H1 (cell line): ENCODE data around the gene FAM184B. TPM values are rescaled to one million over a fixed set of nuclear protein-coding genes. Genes with fewer than 3 reads are reported as not detected.
A peak's percentile ranks its signal among the peaks of the same experiment; 100 is the strongest.

Experiments
- CTCF ChIA-PET: fragments of 300-600 bp; sonication (Branson Sonifier 250); formaldehyde crosslinking; loops from one replicate; lab custom pipeline; 2021; ENCODE audit not compliant: partially characterized antibody; lab: Charles Lee
- POLR2A ChIA-PET: fragments of 300-600 bp; sonication (Branson Sonifier 250); formaldehyde crosslinking; loops from one replicate; lab custom pipeline; 2021; ENCODE audit warnings: inconsistent platforms; ENCODE audit not compliant: partially characterized antibody; lab: Charles Lee
- DNase-seq, 2 experiments: peaks; one replicate each; pipeline versions ENCODE4 v3.0.0 to v3.0.0-alpha.2; 2010 to 2022; ENCODE audit warnings: low spot score in 2 of 2, low read depth in 1 of 2, mixed read lengths in 1 of 2
- FAIRE-seq: peaks from 2 replicates; lab custom pipeline; 2011; peaks lifted over from hg19 to GRCh38; lab: Jason Lieb, UNC
- H2AFZ ChIP-seq: 2 replicates; pipeline ENCODE4 v1.8.1; 2012; ENCODE audit warnings: low read length, inconsistent platforms
- H2AK5ac ChIP-seq: 2 replicates; pipeline ENCODE4 v1.6.1; 2013; ENCODE audit warnings: low read depth, low read length
- H2BK120ac ChIP-seq: replicated peaks from 2 replicates; pipeline ENCODE3; 2013; ENCODE audit warnings: low read depth, low read length, inconsistent platforms
- H2BK12ac ChIP-seq: 2 replicates; pipeline ENCODE4 v1.6.1; 2013; ENCODE audit warnings: low read depth, low read length
- H2BK15ac ChIP-seq: 2 replicates; pipeline ENCODE4 v1.6.1; 2013; ENCODE audit warnings: low read length
- H2BK20ac ChIP-seq: 2 replicates; pipeline ENCODE4 v1.6.1; 2013; ENCODE audit warnings: low read length
- H2BK5ac ChIP-seq: 2 replicates; pipeline ENCODE4 v1.6.1; 2013; ENCODE audit warnings: low read depth, low read length
- H3K14ac ChIP-seq: 2 replicates; pipeline ENCODE4 v1.6.1; 2013; ENCODE audit warnings: inconsistent platforms; ENCODE audit not compliant: insufficient read length
- H3K18ac ChIP-seq: 2 replicates; pipeline ENCODE4 v1.6.1; 2013; ENCODE audit warnings: low read length; ENCODE audit errors: extremely low read depth
- H3K23ac ChIP-seq: 2 replicates; pipeline ENCODE4 v1.6.1; 2013; ENCODE audit warnings: inconsistent platforms; ENCODE audit not compliant: insufficient read length
- H3K23me2 ChIP-seq: 2 replicates; pipeline ENCODE4 v1.6.1; 2013; ENCODE audit warnings: low read depth, low read length
- H3K27ac ChIP-seq: 2 replicates; pipeline ENCODE4 v1.6.1; 2011; ENCODE audit warnings: low read depth, low read length, inconsistent platforms
- H3K27me3 ChIP-seq, 4 experiments: replicated peaks in 1 of 4; 1 replicate in 1 of 4; 2 replicates in 3 of 4; pipeline versions ENCODE4 v1.6.1 to v1.8.1; 2011 to 2013; ENCODE audit warnings: low read length in 3 of 4, mild to moderate bottlenecking in 3 of 4, inconsistent platforms in 2 of 4, mixed read lengths in 2 of 4, moderate library complexity in 1 of 4; ENCODE audit not compliant: control insufficient read depth in 3 of 4, insufficient read depth in 3 of 4; ENCODE audit errors: extremely low read depth in 1 of 4
- H3K36me3 ChIP-seq, 4 experiments: 2 replicates each; pipeline versions ENCODE4 v1.6.1 to v1.8.1; 2011 to 2013; ENCODE audit warnings: mild to moderate bottlenecking in 4 of 4, low read length in 3 of 4, moderate library complexity in 2 of 4, control low read depth in 1 of 4, inconsistent platforms in 1 of 4; ENCODE audit not compliant: insufficient read depth in 4 of 4, control insufficient read depth in 2 of 4
- H3K4ac ChIP-seq: replicated peaks from 2 replicates; pipeline ENCODE3; 2013; ENCODE audit warnings: low read length, low read depth, mixed read lengths, inconsistent platforms; ENCODE audit not compliant: insufficient read length
- H3K4me1 ChIP-seq, 4 experiments: replicated peaks in 1 of 4; 1 replicate in 1 of 4; 2 replicates in 3 of 4; pipeline versions ENCODE4 v1.6.1 to v1.8.1; 2011 to 2013; ENCODE audit warnings: low read length in 3 of 4, inconsistent platforms in 2 of 4, mixed read lengths in 1 of 4; ENCODE audit not compliant: insufficient read depth in 4 of 4, control insufficient read depth in 3 of 4
- H3K4me2 ChIP-seq, 2 experiments: 2 replicates each; pipeline versions ENCODE4 v1.6.1 to v1.8.1; 2011 to 2013; ENCODE audit warnings: low read depth in 2 of 2, low read length in 2 of 2, control low read depth in 1 of 2, inconsistent platforms in 1 of 2, mild to moderate bottlenecking in 1 of 2; ENCODE audit not compliant: insufficient read depth in 1 of 2
- H3K4me3 ChIP-seq, 4 experiments: fragments of 200-600, 300-600 bp in 1 of 4; sonication (generic), shearing (Covaris generic), sonication (Bioruptor Twin) in 1 of 4; 2 replicates each; pipeline versions ENCODE4 v1.5.1 to v1.8.1; 2011 to 2016; ENCODE audit warnings: low read length in 4 of 4, low read depth in 3 of 4, control low read depth in 2 of 4, inconsistent platforms in 2 of 4, mild to moderate bottlenecking in 2 of 4, mixed read lengths in 1 of 4, moderate library complexity in 1 of 4; ENCODE audit not compliant: insufficient read depth in 2 of 4; ENCODE audit errors: extremely low read depth in 1 of 4
- H3K56ac ChIP-seq: replicated peaks from 2 replicates; pipeline ENCODE3; 2013; ENCODE audit warnings: low read depth, mild to moderate bottlenecking, mixed read lengths, low read length, inconsistent platforms; ENCODE audit not compliant: insufficient read length
- H3K79me1 ChIP-seq: 2 replicates; pipeline ENCODE4 v1.6.1; 2013; ENCODE audit warnings: low read depth, low read length, control low read depth
- H3K79me2 ChIP-seq, 2 experiments: 2 replicates each; pipeline versions ENCODE4 v1.6.1 to v1.8.1; 2012 to 2013; ENCODE audit warnings: low read length in 2 of 2, mild to moderate bottlenecking in 2 of 2, inconsistent platforms in 1 of 2; ENCODE audit not compliant: insufficient read depth in 2 of 2, control insufficient read depth in 1 of 2
- H3K9ac ChIP-seq, 4 experiments: replicated peaks in 1 of 4; 1 replicate in 1 of 4; 2 replicates in 3 of 4; pipeline versions ENCODE4 v1.6.1 to v1.8.1; 2011 to 2013; ENCODE audit warnings: low read depth in 3 of 4, low read length in 3 of 4, control low read depth in 2 of 4, mild to moderate bottlenecking in 2 of 4, moderate library complexity in 2 of 4, inconsistent platforms in 1 of 4; ENCODE audit errors: extremely low read depth in 1 of 4
- H3K9me3 ChIP-seq, 2 experiments: 2 replicates each; pipeline versions ENCODE4 v1.6.1 to v1.8.1; 2012 to 2013; ENCODE audit warnings: mild to moderate bottlenecking in 2 of 2, moderate library complexity in 2 of 2, control low read depth in 1 of 2, inconsistent platforms in 1 of 2, low read depth in 1 of 2, low read length in 1 of 2, mixed read lengths in 1 of 2; ENCODE audit not compliant: insufficient read depth in 2 of 2
- H4K20me1 ChIP-seq, 2 experiments: replicated peaks in 1 of 2; 2 replicates each; pipeline versions ENCODE3 to v1.8.1; 2011 to 2013; ENCODE audit warnings: inconsistent platforms in 2 of 2, low read length in 2 of 2, mild to moderate bottlenecking in 1 of 2; ENCODE audit not compliant: insufficient read depth in 2 of 2, control insufficient read depth in 1 of 2
- H4K5ac ChIP-seq: 2 replicates; pipeline ENCODE4 v1.6.1; 2013; ENCODE audit warnings: low read length, low read depth, mixed read lengths, inconsistent platforms; ENCODE audit not compliant: insufficient read length
- H4K8ac ChIP-seq: 2 replicates; pipeline ENCODE4 v1.8.0; 2013; ENCODE audit warnings: mild to moderate bottlenecking, moderate library complexity, low read length, inconsistent platforms; ENCODE audit not compliant: insufficient read depth; ENCODE audit errors: extremely low read depth
- H4K91ac ChIP-seq: replicated peaks from 2 replicates; pipeline ENCODE3; 2013; ENCODE audit warnings: low read length, mixed read lengths, inconsistent platforms; ENCODE audit not compliant: insufficient read length
- BRCA1 ChIP-seq: IDR thresholded peaks from 2 replicates; pipeline ENCODE4 v1.6.1; 2012; ENCODE audit warnings: low read depth, low read length, improper control_type of control experiment
- CBX5 ChIP-seq: fragments of 300-800, 300-1000 bp; sonication (generic); IDR thresholded peaks from 2 replicates; pipeline ENCODE4 v1.7.1; 2016; ENCODE audit warnings: antibody characterized with exemption, low read length, low read depth
- CEBPB ChIP-seq: IDR thresholded peaks from 2 replicates; pipeline ENCODE4 v1.6.1; 2012; ENCODE audit warnings: low read depth, low read length
- CHD1 ChIP-seq: IDR thresholded peaks from 2 replicates; pipeline ENCODE4 v1.6.1; 2012; ENCODE audit warnings: low read depth, low read length, improper control_type of control experiment
- CREB1 ChIP-seq: IDR thresholded peaks from 2 replicates; pipeline ENCODE4 v1.6.1; 2012; ENCODE audit warnings: inconsistent platforms
- KDM1A ChIP-seq: fragments of 200-600, 300-600 bp; sonication (generic); IDR thresholded peaks from 2 replicates; pipeline ENCODE4 v1.7.1; 2016; ENCODE audit warnings: mild to moderate bottlenecking, low read length, borderline replicate concordance
- RAD21 ChIP-seq, 2 experiments: IDR thresholded peaks in 1 of 2; conservative IDR thresholded peaks in 1 of 2; 2 replicates each; pipeline ENCODE4 v1.6.1; 2011; ENCODE audit warnings: low read depth in 2 of 2, low read length in 2 of 2, improper control_type of control experiment in 1 of 2, inconsistent platforms in 1 of 2, mild to moderate bottlenecking in 1 of 2, moderate library complexity in 1 of 2
- RFX5 ChIP-seq: IDR thresholded peaks from 2 replicates; pipeline ENCODE4 v1.6.1; 2011; ENCODE audit warnings: low read depth, low read length, improper control_type of control experiment, borderline replicate concordance
- RXRA ChIP-seq: IDR thresholded peaks from 2 replicates; pipeline ENCODE4 v1.6.1; 2011; ENCODE audit warnings: low read depth, mild to moderate bottlenecking, low read length, moderate library complexity; ENCODE audit not compliant: insufficient read depth
- WGBS, 2 experiments: shearing (Covaris generic) in 1 of 2; methylation state at CpG; one replicate each; pipeline versions ENCODE4 v1.1.6 to v1.1.7; 2013 to 2015; ENCODE audit warnings: low lambda C conversion rate in 2 of 2, mixed read lengths in 2 of 2, inconsistent platforms in 1 of 2, low coverage in 1 of 2, missing lambda C conversion rate in 1 of 2; ENCODE audit not compliant: insufficient replicate concordance in 2 of 2, insufficient coverage in 1 of 2, insufficient read length in 1 of 2; ENCODE audit errors: extremely low coverage in 1 of 2, missing lambda C conversion rate in 1 of 2; 5-methylcytosine and 5-hydroxymethylcytosine counted together
- polyA plus RNA-seq, 7 experiments: library from polyadenylated mRNA; depleted of rRNA in 3 of 7; stranded (reverse) in 5 of 7; unstranded in 2 of 7; fragments of >200 nt in 5 of 7; fragments of 200-250 nt in 2 of 7; gene quantifications; 1 replicate in 5 of 7; 2 replicates in 1 of 7; 4 replicates in 1 of 7; pipeline versions ENCODE4 v1.2.1 to v1.2.3, GENCODE V29; 2011 to 2013; ENCODE audit warnings: missing spikeins in 2 of 7, mixed read lengths in 2 of 7
- total RNA-seq: library from RNA; stranded (reverse); fragmentation: NEBNext Ultra II Directional; extraction: Animal tissue kit (Norgen Biotek cat#: 25700); gene quantifications from 2 replicates; pipeline ENCODE4 v1.2.1, GENCODE V29; 2021
- TF ChIP-seq, protein P1 (sequence below): IDR thresholded peaks from 2 replicates; pipeline ENCODE4 v1.6.1; 2012; ENCODE audit warnings: inconsistent platforms

FAM184B gene
- total and polyA plus RNA-seq, 2 of the 8 experiments (the other 6 are each of a cell fraction or from before 2014, with no cell fraction given) = 0.05 to 0.39 TPM

DNA sequence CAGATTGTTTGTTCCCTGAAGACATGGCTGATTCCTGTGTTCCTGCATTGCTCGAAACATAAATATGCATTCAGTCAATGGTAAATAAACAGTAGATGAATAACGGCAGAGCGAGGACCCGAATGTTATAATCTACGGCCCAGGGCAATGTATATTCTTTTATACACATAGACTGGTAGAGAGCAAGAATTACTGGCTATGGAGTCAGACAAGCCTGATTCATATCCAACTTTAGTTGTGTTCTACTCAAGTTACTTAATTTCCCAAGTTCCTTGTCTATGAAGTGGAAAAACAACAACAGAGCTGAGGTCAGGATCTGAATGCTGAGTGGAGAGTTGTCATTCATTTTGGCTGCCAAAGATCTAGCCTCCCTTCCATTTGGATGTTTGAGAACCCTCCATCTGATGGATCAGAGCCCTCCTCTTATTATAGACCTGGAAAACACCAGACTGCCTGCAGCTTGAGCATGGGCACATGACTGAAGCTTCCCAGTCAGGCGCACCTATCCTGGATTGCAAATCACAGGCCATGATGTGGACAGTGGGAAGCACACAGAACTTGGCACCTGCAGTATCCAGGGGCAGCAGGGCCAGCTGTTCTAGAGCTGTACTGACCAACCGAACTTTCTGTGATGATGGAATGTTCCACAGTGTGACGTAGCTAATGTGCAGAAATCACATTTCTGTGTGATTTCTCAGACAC, 80.1 kb downstream of the FAM184B start:
- WGBS, 2 experiments = 90% methylated on average over 8 of the region's 8 CpGs; no CpG with 5 or more reads in 1 of the 2 experiments
- H2AFZ ChIP-seq = no peak overlapping the region
- CTCF ChIA-PET = no interaction called here

More for the DNA sequence above, 80.1 kb downstream of the FAM184B start:
- FAIRE-seq (no peak), DNase-seq (peak in 1 of 2 experiments; percentile 14)
- Histone ChIP-seq H3K79me2 (no peaks in the 10 kb centered on the region), H3K23me2 (no peaks in the 10 kb centered on the region), H4K20me1 (no peaks in the 10 kb centered on the region), H3K4me3 (no peak overlapping the region), H4K8ac (peak overlapping the region; percentile 51; the same call in 1 of the 2 replicates), H4K91ac (no peak overlapping the region), H2BK15ac (no peak overlapping the region), H3K9ac (no peak overlapping the region), H2BK5ac (no peak overlapping the region), H2BK12ac (no peak overlapping the region), H2AK5ac (no peak overlapping the region), H3K36me3 (no peaks in the 10 kb centered on the region; a peak in 1 of 8 replicates), H2BK120ac (no peak overlapping the region), H3K23ac (peak overlapping the region; percentile 32), H2BK20ac (no peak overlapping the region), H3K4me2 (no peak overlapping the region), H3K27ac (no peak overlapping the region), H3K18ac (no peak overlapping the region), H3K14ac (no peak overlapping the region), H3K79me1 (no peaks in the 10 kb centered on the region), H3K27me3 (no peaks in the 10 kb centered on the region), H3K9me3 (no peaks in the 10 kb centered on the region), H4K5ac (no peak overlapping the region), H3K4ac (no peak overlapping the region), H3K56ac (no peak overlapping the region), H3K4me1 (no peaks in the 10 kb centered on the region)
- no peak for TF ChIP-seq RXRA
- no peak for TF ChIP-seq KDM1A
- no peak for TF ChIP-seq CREB1
- no peak for TF ChIP-seq RAD21 (IDR thresholded peaks at IDR 0.05 in 1 of 2, conservative IDR thresholded peaks at IDR 0.05 in 1 of 2; ENCODE audit: low read depth in 2 of 2, low read length in 2 of 2)
- TF ChIP-seq, protein P1, sequence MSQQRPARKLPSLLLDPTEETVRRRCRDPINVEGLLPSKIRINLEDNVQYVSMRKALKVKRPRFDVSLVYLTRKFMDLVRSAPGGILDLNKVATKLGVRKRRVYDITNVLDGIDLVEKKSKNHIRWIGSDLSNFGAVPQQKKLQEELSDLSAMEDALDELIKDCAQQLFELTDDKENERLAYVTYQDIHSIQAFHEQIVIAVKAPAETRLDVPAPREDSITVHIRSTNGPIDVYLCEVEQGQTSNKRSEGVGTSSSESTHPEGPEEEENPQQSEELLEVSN = no peak
- TF ChIP-seq CBX5 = no peak
- TF ChIP-seq CEBPB = no peak
- no peak for TF ChIP-seq CHD1
- no peak for TF ChIP-seq RFX5
- no peak for TF ChIP-seq BRCA1
- POLR2A ChIA-PET = interaction anchor here (0.8 kb wide), 1 partner anchor 10 kb away, joined by 4 read pairs; no protein-coding TSS in a partner anchor
